Panc1 (cell line): ENCODE data around the gene TEX261. TPM values are rescaled to one million over a fixed set of nuclear protein-coding genes. Genes with fewer than 3 reads are reported as not detected.

Experiments
- ATAC-seq: fragments of 200-7000 bp; cut with Tn5 transposase; 2 replicates; pipeline ENCODE4 v1.9.1; 2020; ENCODE audit warnings: mild to moderate bottlenecking, moderate library complexity
- BruUV-seq: library from RNA; stranded (reverse); fragments of 400-500 nt; replicated peaks from 2 replicates; lab custom pipeline; 2021; lab: Mats Ljungman, UMichigan
- CTCF ChIA-PET: fragments of 300-600 bp; sonication (Branson Sonifier 250); formaldehyde crosslinking; loops from one replicate; lab custom pipeline; 2022; ENCODE audit warnings: antibody characterized with exemption; lab: Charles Lee
- POLR2A ChIA-PET: fragments of 300-600 bp; sonication (Branson Sonifier 250); formaldehyde crosslinking; loops from one replicate; lab custom pipeline; 2022; ENCODE audit warnings: antibody characterized with exemption; lab: Charles Lee
- DNase-seq: peaks from one replicate; pipeline ENCODE4 v3.0.0-alpha.2; 2010; ENCODE audit warnings: low read depth, low spot score
- H3K27ac ChIP-seq: 2 replicates; pipeline ENCODE4 v1.5.1; 2011; ENCODE audit warnings: mild to moderate bottlenecking, low read length, inconsistent platforms
- H3K27me3 ChIP-seq: fragments of 200-500 bp; sonication (Bioruptor generic); 2 replicates; pipeline ENCODE4 v1.6.0; 2014; ENCODE audit warnings: low read length, inconsistent platforms; ENCODE audit not compliant: control insufficient read depth, insufficient read depth
- H3K36me3 ChIP-seq: fragments of 200-500 bp; sonication (Bioruptor generic); 2 replicates; pipeline ENCODE4 v1.5.1; 2014; ENCODE audit warnings: inconsistent platforms, mild to moderate bottlenecking, low read length, moderate library complexity; ENCODE audit not compliant: control insufficient read depth, insufficient read depth
- H3K4me1 ChIP-seq: 2 replicates; pipeline ENCODE4 v1.5.1; 2011; ENCODE audit warnings: inconsistent platforms, mild to moderate bottlenecking, low read length, moderate library complexity; ENCODE audit not compliant: control insufficient read depth, insufficient read depth
- H3K4me3 ChIP-seq, 2 experiments: 2 replicates each; pipeline ENCODE4 v1.5.1; 2011 to 2012; ENCODE audit warnings: low read depth in 2 of 2, low read length in 2 of 2, mild to moderate bottlenecking in 2 of 2, inconsistent platforms in 1 of 2, moderate library complexity in 1 of 2
- H3K9me3 ChIP-seq: fragments of 200-500 bp; sonication (Bioruptor generic); 2 replicates; pipeline ENCODE4 v1.5.1; 2014; ENCODE audit warnings: low read depth, mild to moderate bottlenecking, inconsistent platforms, low read length, moderate library complexity; ENCODE audit not compliant: control insufficient read depth, insufficient read depth
- CTCF ChIP-seq: fragments of 450-650 bp; IDR thresholded peaks from 2 replicates; pipeline ENCODE4 v1.5.1; 2017; ENCODE audit warnings: mild to moderate bottlenecking
- POLR2AphosphoS5 ChIP-seq: IDR thresholded peaks from 2 replicates; pipeline ENCODE4 v1.6.1; 2012; ENCODE audit warnings: mild to moderate bottlenecking, low read depth, low read length, moderate library complexity
- REST ChIP-seq, 2 experiments: IDR thresholded peaks; 2 replicates each; pipeline ENCODE4 v1.6.1; 2011 to 2012; ENCODE audit warnings: low read depth in 2 of 2, control low read depth in 1 of 2, low read length in 1 of 2, mild to moderate bottlenecking in 1 of 2, moderate library complexity in 1 of 2; ENCODE audit not compliant: insufficient read depth in 1 of 2
- SIN3A ChIP-seq: IDR thresholded peaks from 2 replicates; pipeline ENCODE4 v1.6.1; 2012; ENCODE audit warnings: low read depth, mild to moderate bottlenecking, low read length, moderate library complexity, borderline replicate concordance; ENCODE audit not compliant: insufficient read depth
- TCF7L2 ChIP-seq: IDR thresholded peaks from 2 replicates; pipeline ENCODE4 v1.6.1; 2011; ENCODE audit warnings: mild to moderate bottlenecking, low read depth, low read length, inconsistent platforms
- in situ Hi-C: cut with HindIII; loops from 2 replicates; pipeline ENCODE4 v1.10.0; 2016; ENCODE audit warnings: low sequenced_read_pairs, low pct_unique_long_range_greater_than_20kb
- intact Hi-C: fragments of 100-400 bp; cut with micrococcal nuclease; formaldehyde crosslinking; loops from one replicate; pipeline ENCODE4 v1.10.0; 2022; ENCODE audit not compliant: unreplicated experiment
- total RNA-seq: library from RNA; stranded (reverse); gene quantifications from one replicate; pipeline ENCODE4 v1.2.1, GENCODE V29; 2021; ENCODE audit not compliant: unreplicated experiment

TEX261 gene
- total RNA-seq, 1 experiment from 2014 or later = 64.9 TPM

- H3K4me1 ChIP-seq = no peaks in the 10 kb centered on the region
- in situ Hi-C loops = no loop called here
- no peaks in the 10 kb centered on the region for H3K9me3 ChIP-seq
- H3K4me3 ChIP-seq = no peak overlapping the region
- BruUV-seq = no TSS peak
- ChIA-PET POLR2A (interaction anchor here (0.6 kb wide), 1 partner anchor 433 kb away, joined by 10 read pairs; the partner anchor contains the start of gene TGFA), CTCF (no interaction called here)
- intact Hi-C loops = no loop called here
- no peak for TF ChIP-seq TCF7L2
- no peaks in the 10 kb centered on the region for H3K27me3 ChIP-seq
- ATAC-seq (no peak), DNase-seq (no peak)
- no peak overlapping the region for H3K27ac ChIP-seq
- no peaks in the 10 kb centered on the region; the same call in 1 of the 2 replicates for H3K36me3 ChIP-seq
Measured at GRCh38 chr2:70986499-70987189, 8.0 kb downstream of the TEX261 start.

- no peaks in the 10 kb centered on the region; the same call in 1 of the 2 replicates for H3K36me3 ChIP-seq
- ATAC-seq (no peak), DNase-seq (no peak)
- TF ChIP-seq REST (IDR thresholded peaks at IDR 0.05; ENCODE audit: insufficient read depth in 1 of 2, low read depth in 2 of 2, low read length in 1 of 2) (no peak), TCF7L2 (no peak), CTCF (no peak), POLR2AphosphoS5 (no peak), SIN3A (no peak)
- in situ Hi-C loops (no loop called here), intact Hi-C loops (no loop called here)
- no peaks in the 10 kb centered on the region for H3K9me3 ChIP-seq
- BruUV-seq = no TSS peak
- no peaks in the 10 kb centered on the region for H3K27me3 ChIP-seq
- CTCF ChIA-PET = no interaction called here
- no peak overlapping the region for H3K4me3 ChIP-seq
- H3K4me1 ChIP-seq = no peaks in the 10 kb centered on the region
- POLR2A ChIA-PET = interaction anchor here (0.6 kb wide), 1 partner anchor 432 kb away, joined by 10 read pairs; the partner anchor contains the start of gene TGFA
- no peak overlapping the region for H3K27ac ChIP-seq
Measured at GRCh38 chr2:70985956-70986355, 8.7 kb downstream of the TEX261 start.

GRCh38 chr2:70985283-70985688 is 9.4 kb downstream of the TEX261 start:
- CTCF ChIA-PET = no interaction called here
- no TSS peak for BruUV-seq

More at GRCh38 chr2:70985283-70985688, 9.4 kb downstream of the TEX261 start:
- no peak overlapping the region for H3K27ac ChIP-seq
- ATAC-seq (no peak), DNase-seq (no peak)
- no peak overlapping the region for H3K4me3 ChIP-seq
- intact Hi-C loops (no loop called here), in situ Hi-C loops (no loop called here)
- H3K36me3 ChIP-seq = no peaks in the 10 kb centered on the region; the same call in 1 of the 2 replicates
- POLR2A ChIA-PET = no interaction called here
- no peaks in the 10 kb centered on the region for H3K4me1 ChIP-seq
- no peak for TF ChIP-seq SIN3A
- no peak for TF ChIP-seq POLR2AphosphoS5
- no peak for TF ChIP-seq TCF7L2
- TF ChIP-seq REST (IDR thresholded peaks at IDR 0.05; ENCODE audit: insufficient read depth in 1 of 2, low read depth in 2 of 2, low read length in 1 of 2) = no peak
- no peak for TF ChIP-seq CTCF
- H3K27me3 ChIP-seq = no peaks in the 10 kb centered on the region
- H3K9me3 ChIP-seq = no peaks in the 10 kb centered on the region
